SU-DHL-6 (cell line): Measurements from ENCODE around the gene ATP9B.

Source experiments
- CTCF ChIP-seq: fragments of 200-600 bp; sonication (generic); IDR thresholded peaks from one replicate; pipeline ENCODE4 v1.5.1; 2017; ENCODE audit warnings: antibody characterized with exemption, mild to moderate bottlenecking, low read length, moderate library complexity; ENCODE audit not compliant: insufficient read depth, poor library complexity, severe bottlenecking
- EZH2phosphoT487 ChIP-seq: fragments of 200-600 bp; sonication (generic), shearing (Covaris generic); conservative IDR thresholded peaks from 2 replicates; pipeline ENCODE4 v1.6.1; 2018; ENCODE audit warnings: mild to moderate bottlenecking, antibody characterized with exemption, low read length, moderate library complexity, mixed read lengths

GRCh38 chr18:79047556-79048244 lies 21.5 kb upstream of the ATP9B start:
- TF ChIP-seq CTCF (no peak), EZH2phosphoT487 (no peak)
